Right lobe of liver (tissue), 6 donors: ENCODE data around the gene GOLGA3. TPM values are rescaled to one million over a fixed set of nuclear protein-coding genes. Genes with fewer than 3 reads are reported as not detected.
A peak's percentile ranks its signal among the peaks of the same experiment; 100 is the strongest.

Source experiments
- ATAC-seq, 4 donors: fragments of 200-7000 bp; cut with Tn5 transposase; one replicate each; pipeline ENCODE4 v1.9.1; 2020; ENCODE audit warnings: mild to moderate bottlenecking in 4 of 4, moderate library complexity in 4 of 4
- DNase-seq, 3 donors: peaks; one replicate each; pipeline ENCODE4 v3.0.0-alpha.2; 2020
- H3K27ac ChIP-seq, 3 donors: fragments of 200-600 bp; one replicate each; pipeline ENCODE4 v1.8.0; 2022
- H3K27me3 ChIP-seq, 2 donors: fragments of 200-600 bp; one replicate each; pipeline ENCODE4 v1.8.0; 2022
- H3K36me3 ChIP-seq, 4 donors: fragments of 200-600 bp; sonication (generic) in 1 of 4; one replicate each; pipeline versions ENCODE4 v1.5.1 to v1.8.0; 2017 to 2022; ENCODE audit warnings: control low read depth in 1 of 4
- H3K4me1 ChIP-seq, 4 donors: fragments of 200-600 bp; sonication (generic) in 1 of 4; one replicate each; pipeline versions ENCODE4 v1.5.1 to v1.8.0; 2017 to 2022; ENCODE audit warnings: control low read depth in 1 of 4
- H3K4me3 ChIP-seq, 3 donors: fragments of 200-600 bp; one replicate each; pipeline ENCODE4 v1.8.0; 2022
- H3K9me3 ChIP-seq, 4 donors: fragments of 200-600 bp; sonication (generic) in 1 of 4; one replicate each; pipeline versions ENCODE4 v1.5.1 to v1.8.0; 2017 to 2022; ENCODE audit warnings: control low read depth in 1 of 4
- POLR2A ChIP-seq: fragments of 450-650 bp; IDR thresholded peaks from one replicate; pipeline ENCODE4 v1.6.1; 2017; ENCODE audit warnings: antibody characterized with exemption, mild to moderate bottlenecking
- WGBS: methylation state at CpG from one replicate; pipeline ENCODE4 v1.1.6; 2018; ENCODE audit warnings: low coverage, low lambda C conversion rate; ENCODE audit not compliant: insufficient coverage; ENCODE audit errors: missing lambda C conversion rate; 5-methylcytosine and 5-hydroxymethylcytosine counted together
- intact Hi-C, 2 donors: fragments of 100-400 bp; cut with DNase I; formaldehyde crosslinking; loops; one replicate each; pipeline versions ENCODE4 v1.11.2 to v1.14.1; 2022
- total RNA-seq, 6 experiments: library from RNA; depleted of rRNA in 2 of 6; stranded (reverse); fragments of >200 nt in 2 of 6; fragmentation: NEBNext Ultra II Directional in 3 of 6; extraction: Animal tissue kit (Norgen Biotek cat#: 25700) in 3 of 6; gene quantifications; one replicate each; pipeline versions ENCODE4 v1.1.0 to v1.2.4, GENCODE V29; 2016 to 2023
- TF ChIP-seq, protein P1 (sequence below), 4 donors: fragments of 200-600 bp in 3 of 4; fragments of 450-650 bp in 1 of 4; IDR thresholded peaks; one replicate each; pipeline versions ENCODE4 v1.5.1 to v1.8.0; 2016 to 2022; ENCODE audit warnings: antibody characterized with exemption in 4 of 4, mild to moderate bottlenecking in 2 of 4
- donor health status: DM: no; HTN: yes; CAD: no.
- donor health status: DM: no; HTN: no; CAD: no.
- donor health status: DM: no; HTN: no; CAD: no.
- donor health status: DM: no; HTN: yes; CAD: no.
- donor health status: DM: no; HTN: yes; CAD: no.

GOLGA3 gene
- total RNA-seq, 6 experiments from 2014 or later: 15.7 to 37.5 (median 22.8) TPM

DNA sequence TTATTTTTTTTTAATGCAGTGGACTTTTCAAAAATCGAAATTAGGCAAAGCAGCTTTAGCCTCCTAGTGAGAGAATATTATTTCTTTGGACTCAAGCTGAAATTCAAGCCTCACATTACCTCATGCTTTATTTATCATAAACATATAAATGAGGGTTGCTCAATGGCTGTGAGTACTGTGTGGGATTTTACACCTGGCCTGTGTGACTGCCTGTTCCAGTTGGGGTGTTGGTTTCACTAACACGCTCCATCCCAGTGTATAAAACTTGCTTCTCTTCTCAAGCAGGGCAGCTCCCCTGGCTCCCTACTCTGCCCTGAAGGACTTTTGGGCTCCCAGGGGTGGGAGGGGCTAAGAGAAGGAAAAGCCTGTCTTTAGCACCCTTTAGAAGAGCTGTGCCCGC is 82.1 kb downstream of the GOLGA3 start:
- Histone ChIP-seq H3K27me3 (no peaks in the 10 kb centered on the region), H3K9me3 (no peaks in the 10 kb centered on the region), H3K4me1 (no peaks in the 10 kb centered on the region), H3K27ac (no peak overlapping the region), H3K36me3 (peaks cover 7 to 92% (median 36%) of the 10 kb centered on the region in 4 donors), H3K4me3 (no peak overlapping the region)
- TF ChIP-seq POLR2A: no peak
- TF ChIP-seq, protein P1, sequence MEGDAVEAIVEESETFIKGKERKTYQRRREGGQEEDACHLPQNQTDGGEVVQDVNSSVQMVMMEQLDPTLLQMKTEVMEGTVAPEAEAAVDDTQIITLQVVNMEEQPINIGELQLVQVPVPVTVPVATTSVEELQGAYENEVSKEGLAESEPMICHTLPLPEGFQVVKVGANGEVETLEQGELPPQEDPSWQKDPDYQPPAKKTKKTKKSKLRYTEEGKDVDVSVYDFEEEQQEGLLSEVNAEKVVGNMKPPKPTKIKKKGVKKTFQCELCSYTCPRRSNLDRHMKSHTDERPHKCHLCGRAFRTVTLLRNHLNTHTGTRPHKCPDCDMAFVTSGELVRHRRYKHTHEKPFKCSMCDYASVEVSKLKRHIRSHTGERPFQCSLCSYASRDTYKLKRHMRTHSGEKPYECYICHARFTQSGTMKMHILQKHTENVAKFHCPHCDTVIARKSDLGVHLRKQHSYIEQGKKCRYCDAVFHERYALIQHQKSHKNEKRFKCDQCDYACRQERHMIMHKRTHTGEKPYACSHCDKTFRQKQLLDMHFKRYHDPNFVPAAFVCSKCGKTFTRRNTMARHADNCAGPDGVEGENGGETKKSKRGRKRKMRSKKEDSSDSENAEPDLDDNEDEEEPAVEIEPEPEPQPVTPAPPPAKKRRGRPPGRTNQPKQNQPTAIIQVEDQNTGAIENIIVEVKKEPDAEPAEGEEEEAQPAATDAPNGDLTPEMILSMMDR (IDR thresholded peaks at IDR 0.05): no peak
- ATAC-seq (no peak), DNase-seq (no peak)
- intact Hi-C loops: no loop called here
- WGBS: 94% methylated on average over 2 of the region's 3 CpGs

DNA sequence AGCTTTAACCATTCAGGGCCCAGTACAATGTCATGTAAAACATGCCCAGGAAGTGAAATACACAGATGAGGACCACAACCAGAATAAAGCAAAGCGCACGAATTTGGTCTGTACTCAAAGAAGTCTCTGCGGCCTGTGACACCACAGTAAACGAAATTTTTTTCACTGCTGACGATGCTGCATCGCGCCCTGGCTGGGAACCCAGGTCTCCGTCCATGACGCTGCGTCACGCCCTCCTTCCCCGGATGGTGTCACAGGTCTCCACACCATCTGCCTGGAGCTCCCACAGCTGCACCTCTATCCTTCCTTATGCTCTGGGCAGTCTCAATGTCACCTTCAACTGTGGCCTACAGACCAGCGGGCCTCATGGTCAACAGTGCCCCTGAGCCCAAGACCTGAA is 84.8 kb downstream of the GOLGA3 start:
- Histone ChIP-seq H3K4me1 (no peaks in the 10 kb centered on the region), H3K27me3 (no peaks in the 10 kb centered on the region), H3K36me3 (peaks cover 7 to 94% (median 42%) of the 10 kb centered on the region in 4 donors), H3K27ac (no peak overlapping the region), H3K4me3 (no peak overlapping the region), H3K9me3 (no peaks in the 10 kb centered on the region)
- no peak for ATAC-seq
- WGBS: 100% methylated on average over 1 of the region's 13 CpGs
- TF ChIP-seq, protein P1 (IDR thresholded peaks at IDR 0.05): no peak
- no peak for TF ChIP-seq POLR2A
- peak in 1 of 3 donors; percentile 16 for DNase-seq
- intact Hi-C loops: no loop called here

DNA sequence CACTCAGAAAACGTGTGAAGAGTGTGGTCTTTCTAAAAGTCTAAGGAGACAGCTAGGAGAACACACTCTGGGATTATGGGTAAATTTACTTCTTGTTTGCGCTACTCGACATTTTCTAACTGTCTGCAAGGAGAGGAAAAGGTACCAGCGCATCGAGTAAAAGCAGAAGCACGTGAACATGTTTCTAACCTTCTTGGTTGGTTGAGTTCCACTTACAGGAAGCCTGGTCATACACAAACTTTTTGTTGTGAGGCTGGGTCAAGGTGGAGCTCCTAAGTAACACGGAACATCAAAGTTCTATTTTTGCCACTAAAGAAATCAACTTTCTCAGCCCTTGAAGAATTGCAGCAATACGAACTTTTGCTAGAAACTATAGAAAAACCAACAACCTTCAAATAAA is 87.0 kb downstream of the GOLGA3 start:
- Histone ChIP-seq H3K9me3 (no peaks in the 10 kb centered on the region), H3K4me3 (no peak overlapping the region), H3K27ac (no peak overlapping the region), H3K27me3 (no peaks in the 10 kb centered on the region), H3K4me1 (no peaks in the 10 kb centered on the region), H3K36me3 (peaks cover 7 to 85% (median 35%) of the 10 kb centered on the region in 4 donors)
- ATAC-seq (no peak), DNase-seq (no peak)
- TF ChIP-seq POLR2A: no peak
- TF ChIP-seq, protein P1 (IDR thresholded peaks at IDR 0.05): no peak
- intact Hi-C loops: no loop called here
- WGBS: 92% methylated on average over 8 of the region's 8 CpGs

DNA sequence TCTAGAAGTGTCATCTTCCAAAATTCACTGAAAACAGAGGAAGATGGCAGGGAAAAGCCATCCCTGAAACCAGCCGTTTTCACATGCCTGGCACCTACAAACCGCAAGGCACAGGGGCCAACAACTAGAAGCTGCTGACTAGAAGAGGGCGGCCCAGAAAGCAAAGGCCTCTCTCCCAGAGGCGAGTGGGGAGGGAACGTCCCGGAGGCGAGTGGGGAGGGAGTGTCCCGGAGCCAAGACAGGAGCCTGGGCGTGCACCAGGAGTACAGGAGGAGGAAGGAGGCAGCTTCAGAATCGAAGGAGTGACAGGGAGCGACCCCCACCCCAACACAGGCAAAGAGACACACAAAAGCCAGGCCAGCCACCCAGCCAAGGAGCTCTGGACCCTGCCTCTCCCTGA is 88.0 kb downstream of the GOLGA3 start:
- H3K9me3 ChIP-seq: no peaks in the 10 kb centered on the region
- TF ChIP-seq POLR2A: no peak
- TF ChIP-seq, protein P1 (IDR thresholded peaks at IDR 0.05): no peak
- H3K36me3 ChIP-seq: peaks cover 7 to 82% (median 40%) of the 10 kb centered on the region in 4 donors
- no peak overlapping the region for H3K4me3 ChIP-seq
- ATAC-seq (no peak), DNase-seq (peak in 1 of 3 donors; percentile 7)
- no peaks in the 10 kb centered on the region for H3K27me3 ChIP-seq
- no peaks in the 10 kb centered on the region for H3K4me1 ChIP-seq
- intact Hi-C loops: no loop called here
- no peak overlapping the region for H3K27ac ChIP-seq
- 85% methylated on average over 9 of the region's 11 CpGs for WGBS

DNA sequence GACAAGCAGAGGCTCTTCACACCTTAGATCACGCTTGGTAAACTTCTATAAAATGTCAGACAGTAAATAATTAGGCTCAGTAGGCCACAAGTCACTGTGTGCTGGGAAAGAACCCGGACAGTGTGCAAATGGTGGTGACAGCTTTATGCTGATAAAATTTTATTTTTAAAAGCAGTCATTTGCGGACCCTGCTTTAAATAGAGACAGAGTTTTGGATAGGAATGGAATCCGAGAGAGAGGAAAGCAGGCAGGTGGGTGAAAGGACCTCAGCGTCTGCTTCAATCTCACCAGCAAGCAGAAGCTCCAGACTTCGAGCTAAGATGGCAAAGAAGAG is 88.4 kb downstream of the GOLGA3 start:
- TF ChIP-seq POLR2A: no peak
- TF ChIP-seq, protein P1 (IDR thresholded peaks at IDR 0.05): no peak
- no peaks in the 10 kb centered on the region for H3K4me1 ChIP-seq
- DNase-seq (no peak), ATAC-seq (no peak)
- intact Hi-C loops: no loop called here
- peaks cover 7 to 82% (median 39%) of the 10 kb centered on the region in 4 donors for H3K36me3 ChIP-seq
- no peaks in the 10 kb centered on the region for H3K27me3 ChIP-seq
- no peaks in the 10 kb centered on the region for H3K9me3 ChIP-seq
- H3K4me3 ChIP-seq: no peak overlapping the region
- H3K27ac ChIP-seq: no peak overlapping the region
- 83% methylated on average over 4 of the region's 6 CpGs for WGBS
